B cell (primary cell): Measurements from ENCODE around the gene PCLO. TPM values are rescaled to one million over a fixed set of nuclear protein-coding genes. Genes with fewer than 3 reads are reported as not detected.

ENCODE experiments used
- ATAC-seq: fragments of 200-7000 bp; cut with Tn5 transposase; one replicate; pipeline ENCODE4 v1.10.0; 2021; ENCODE audit warnings: low read depth, mild to moderate bottlenecking, moderate number of reproducible peaks, moderate library complexity
- CTCF ChIA-PET: fragments of 350-600 bp; sonication (Branson Sonifier 250); formaldehyde crosslinking; loops from one replicate; lab custom pipeline; 2021; ENCODE audit warnings: antibody characterized with exemption, inconsistent platforms; lab: Charles Lee
- POLR2A ChIA-PET: fragments of 350-600 bp; sonication (Branson Sonifier 250); formaldehyde crosslinking; loops from one replicate; lab custom pipeline; 2021; ENCODE audit warnings: antibody characterized with exemption; lab: Charles Lee
- DNase-seq: peaks from one replicate; pipeline ENCODE4 v3.0.0; 2013
- H2AFZ ChIP-seq: 2 replicates; pipeline ENCODE4 v1.6.1; 2012; ENCODE audit warnings: mild to moderate bottlenecking, low read depth, low read length; ENCODE audit not compliant: insufficient read depth, poor library complexity, severe bottlenecking
- H3K27ac ChIP-seq, 2 donors: 1 replicate in 1 of 2; 2 replicates in 1 of 2; pipeline ENCODE4 v1.5.1; 2012 to 2013; ENCODE audit warnings: low read length in 2 of 2, mild to moderate bottlenecking in 2 of 2, moderate library complexity in 1 of 2
- H3K27me3 ChIP-seq, 4 experiments: fragments of 200-600 bp in 1 of 4; sonication (generic) in 1 of 4; replicated peaks in 1 of 4; 1 replicate in 2 of 4; 2 replicates in 2 of 4; pipeline versions ENCODE4 v1.6.1 to v1.7.0; 2013 to 2016; ENCODE audit warnings: low read length in 3 of 4, mild to moderate bottlenecking in 2 of 4, mixed read lengths in 1 of 4, moderate library complexity in 1 of 4; ENCODE audit not compliant: insufficient read depth in 4 of 4, control insufficient read depth in 3 of 4; ENCODE audit errors: control extremely low read depth in 1 of 4
- H3K36me3 ChIP-seq, 2 experiments: replicated peaks in 1 of 2; 1 replicate in 1 of 2; 2 replicates in 1 of 2; pipeline versions ENCODE4 v1.6.1 to v1.7.1; 2013; ENCODE audit warnings: low read length in 1 of 2; ENCODE audit not compliant: insufficient read depth in 2 of 2, control insufficient read depth in 1 of 2; ENCODE audit errors: control extremely low read depth in 1 of 2, extremely low read depth in 1 of 2
- H3K4me1 ChIP-seq, 2 donors: fragments of 200-600 bp in 1 of 2; sonication (generic) in 1 of 2; 1 replicate in 1 of 2; 2 replicates in 1 of 2; pipeline versions ENCODE4 v1.5.1 to v1.6.1; 2013 to 2017; ENCODE audit warnings: low read length in 2 of 2; ENCODE audit not compliant: control insufficient read depth in 2 of 2, insufficient read depth in 2 of 2
- H3K4me2 ChIP-seq: replicated peaks from 2 replicates; pipeline ENCODE3; 2012; ENCODE audit warnings: mild to moderate bottlenecking, low read depth, low read length; ENCODE audit not compliant: poor library complexity, severe bottlenecking
- H3K4me3 ChIP-seq, 5 experiments: fragments of 200-600 bp in 1 of 5; sonication (generic) in 1 of 5; 1 replicate in 3 of 5; 2 replicates in 2 of 5; pipeline versions ENCODE4 v1.5.1 to v1.7.0; 2011 to 2016; ENCODE audit warnings: low read length in 4 of 5, mild to moderate bottlenecking in 4 of 5, low read depth in 2 of 5, control low read depth in 1 of 5, moderate library complexity in 1 of 5; ENCODE audit not compliant: insufficient read depth in 1 of 5; ENCODE audit errors: control extremely low read depth in 1 of 5, extremely low read depth in 1 of 5
- H3K79me2 ChIP-seq: fragments of 200-600 bp; sonication (generic); one replicate; pipeline ENCODE4 v1.6.0; 2016; ENCODE audit warnings: low read length; ENCODE audit not compliant: control insufficient read depth, insufficient read depth
- H3K9ac ChIP-seq: fragments of 200-600 bp; sonication (generic); 2 replicates; pipeline ENCODE4 v1.6.1; 2017; ENCODE audit warnings: mild to moderate bottlenecking, low read length, moderate library complexity
- H3K9me3 ChIP-seq, 3 donors: one replicate each; pipeline versions ENCODE4 v1.6.1 to v1.7.1; 2013; ENCODE audit warnings: low read length in 2 of 3; ENCODE audit not compliant: control insufficient read depth in 2 of 3, insufficient read depth in 1 of 3; ENCODE audit errors: control extremely low read depth in 1 of 3
- H4K20me1 ChIP-seq: 2 replicates; pipeline ENCODE4 v1.6.0; 2012; ENCODE audit warnings: mild to moderate bottlenecking, low read length; ENCODE audit not compliant: insufficient read depth, control insufficient read depth, poor library complexity, severe bottlenecking
- H3K27ac Mint-ChIP-seq: one replicate; pipeline ENCODE4 v1.8.0; 2021; ENCODE audit warnings: mixed read lengths
- H3K27me3 Mint-ChIP-seq: one replicate; pipeline ENCODE4 v1.8.0; 2021; ENCODE audit warnings: mixed read lengths
- H3K4me1 Mint-ChIP-seq: one replicate; pipeline ENCODE4 v1.8.0; 2021; ENCODE audit warnings: mixed read lengths
- H3K4me3 Mint-ChIP-seq: one replicate; pipeline ENCODE4 v1.8.0; 2021; ENCODE audit warnings: mixed read lengths
- H3K9me3 Mint-ChIP-seq: one replicate; pipeline ENCODE4 v1.8.0; 2022; ENCODE audit warnings: mixed read lengths; ENCODE audit not compliant: insufficient read depth
- EZH2 ChIP-seq: IDR thresholded peaks from 2 replicates; pipeline ENCODE4 v1.6.1; 2012; ENCODE audit warnings: borderline replicate concordance, low read depth, mild to moderate bottlenecking, moderate library complexity, low read length; ENCODE audit not compliant: insufficient read depth, poor library complexity, severe bottlenecking
- WGBS: methylation state at CpG from one replicate; pipeline ENCODE4 v1.1.5; 2013; ENCODE audit warnings: missing lambda C conversion rate; ENCODE audit not compliant: insufficient coverage; 5-methylcytosine and 5-hydroxymethylcytosine counted together
- intact Hi-C: fragments of 100-400 bp; cut with micrococcal nuclease; formaldehyde crosslinking; loops from one replicate; pipeline ENCODE4 v1.10.0; 2022
- polyA plus RNA-seq: library from polyadenylated mRNA; depleted of rRNA; stranded (reverse); fragments of >200 nt; gene quantifications from 2 replicates; pipeline ENCODE4 v1.2.3, GENCODE V29; 2012
- total RNA-seq, 2 donors: library from RNA; stranded (reverse); fragments of 120-200 nt in 1 of 2; gene quantifications; 1 replicate in 1 of 2; 2 replicates in 1 of 2; pipeline versions ENCODE4 v1.2.3 to v1.2.4, GENCODE V29; 2013 to 2022
- TF ChIP-seq, protein P1 (sequence below): fragments of 200-600 bp; IDR thresholded peaks from one replicate; pipeline ENCODE4 v1.8.0; 2022; ENCODE audit warnings: antibody characterized with exemption, mild to moderate bottlenecking

Gene PCLO
- total and polyA plus RNA-seq, 2 donors (not counting 1 experiment from before 2014, with no cell fraction given), result 0.01 to 0.32 TPM

- Histone ChIP-seq H3K9ac (no peak overlapping the region), H3K79me2 (no peaks in the 10 kb centered on the region), H3K36me3 (no peaks in the 10 kb centered on the region), H2AFZ (no peak overlapping the region), H4K20me1 (no peaks in the 10 kb centered on the region), H3K4me1 (no peaks in the 10 kb centered on the region), H3K27me3 (no peaks in the 10 kb centered on the region), H3K27ac (no peak overlapping the region), H3K4me3 (no peak overlapping the region), H3K9me3 (no peaks in the 10 kb centered on the region), H3K4me2 (no peak overlapping the region)
- no peak for ATAC-seq
- no peak overlapping the region for H3K27ac Mint-ChIP-seq
- POLR2A ChIA-PET, result no interaction called here
- H3K4me3 Mint-ChIP-seq, result no peak overlapping the region
- no CpG with 5 or more reads among the region's 2 CpGs for WGBS
- no peaks in the 10 kb centered on the region for H3K9me3 Mint-ChIP-seq
- TF ChIP-seq, protein P1, sequence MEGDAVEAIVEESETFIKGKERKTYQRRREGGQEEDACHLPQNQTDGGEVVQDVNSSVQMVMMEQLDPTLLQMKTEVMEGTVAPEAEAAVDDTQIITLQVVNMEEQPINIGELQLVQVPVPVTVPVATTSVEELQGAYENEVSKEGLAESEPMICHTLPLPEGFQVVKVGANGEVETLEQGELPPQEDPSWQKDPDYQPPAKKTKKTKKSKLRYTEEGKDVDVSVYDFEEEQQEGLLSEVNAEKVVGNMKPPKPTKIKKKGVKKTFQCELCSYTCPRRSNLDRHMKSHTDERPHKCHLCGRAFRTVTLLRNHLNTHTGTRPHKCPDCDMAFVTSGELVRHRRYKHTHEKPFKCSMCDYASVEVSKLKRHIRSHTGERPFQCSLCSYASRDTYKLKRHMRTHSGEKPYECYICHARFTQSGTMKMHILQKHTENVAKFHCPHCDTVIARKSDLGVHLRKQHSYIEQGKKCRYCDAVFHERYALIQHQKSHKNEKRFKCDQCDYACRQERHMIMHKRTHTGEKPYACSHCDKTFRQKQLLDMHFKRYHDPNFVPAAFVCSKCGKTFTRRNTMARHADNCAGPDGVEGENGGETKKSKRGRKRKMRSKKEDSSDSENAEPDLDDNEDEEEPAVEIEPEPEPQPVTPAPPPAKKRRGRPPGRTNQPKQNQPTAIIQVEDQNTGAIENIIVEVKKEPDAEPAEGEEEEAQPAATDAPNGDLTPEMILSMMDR, result no peak
- TF ChIP-seq EZH2, result no peak
- DNase-seq, result no peak
- CTCF ChIA-PET, result no interaction called here
- H3K4me1 Mint-ChIP-seq, result no peaks in the 10 kb centered on the region
- intact Hi-C loops, result no loop called here
- H3K27me3 Mint-ChIP-seq, result no peaks in the 10 kb centered on the region
These were observed 51.3 kb downstream of the PCLO start for GRCh38 chr7:83111391-83111790.

GRCh38 chr7:83109352-83109751 is 53.3 kb downstream of the PCLO start:
- intact Hi-C loops, result no loop called here
- H4K20me1 ChIP-seq, result no peaks in the 10 kb centered on the region
- H3K4me1 ChIP-seq, result no peaks in the 10 kb centered on the region
- WGBS, result 83% methylated on average over 2 of the region's 2 CpGs
- no peak overlapping the region for H3K4me2 ChIP-seq
- H3K4me1 Mint-ChIP-seq, result no peaks in the 10 kb centered on the region
- H3K4me3 ChIP-seq, result no peak overlapping the region
- no peaks in the 10 kb centered on the region for H3K27me3 Mint-ChIP-seq
- H2AFZ ChIP-seq, result no peak overlapping the region
- no peak overlapping the region for H3K4me3 Mint-ChIP-seq
- no peaks in the 10 kb centered on the region for H3K9me3 Mint-ChIP-seq
- H3K9ac ChIP-seq, result no peak overlapping the region
- H3K27me3 ChIP-seq, result no peaks in the 10 kb centered on the region
- no peak for TF ChIP-seq EZH2
- TF ChIP-seq, protein P1, result no peak
- DNase-seq (no peak), ATAC-seq (no peak)
- H3K79me2 ChIP-seq, result no peaks in the 10 kb centered on the region
- ChIA-PET POLR2A (no interaction called here), CTCF (no interaction called here)
- no peaks in the 10 kb centered on the region for H3K9me3 ChIP-seq
- no peaks in the 10 kb centered on the region for H3K36me3 ChIP-seq
- no peak overlapping the region for H3K27ac Mint-ChIP-seq
- H3K27ac ChIP-seq, result no peak overlapping the region
